ENCODE data around the gene JCHAIN. TPM values are rescaled to one million over a fixed set of nuclear protein-coding genes. Genes with fewer than 3 reads are reported as not detected.
"Not testable (repeated sequence)": the region's sequence is repeated elsewhere in the genome, so short reads cannot be mapped to it uniquely, and the experiment has no call there.

JCHAIN gene
- total RNA-seq, 2 donors from 2014 or later = 2.8 TPM; not detected in 1

DNA sequence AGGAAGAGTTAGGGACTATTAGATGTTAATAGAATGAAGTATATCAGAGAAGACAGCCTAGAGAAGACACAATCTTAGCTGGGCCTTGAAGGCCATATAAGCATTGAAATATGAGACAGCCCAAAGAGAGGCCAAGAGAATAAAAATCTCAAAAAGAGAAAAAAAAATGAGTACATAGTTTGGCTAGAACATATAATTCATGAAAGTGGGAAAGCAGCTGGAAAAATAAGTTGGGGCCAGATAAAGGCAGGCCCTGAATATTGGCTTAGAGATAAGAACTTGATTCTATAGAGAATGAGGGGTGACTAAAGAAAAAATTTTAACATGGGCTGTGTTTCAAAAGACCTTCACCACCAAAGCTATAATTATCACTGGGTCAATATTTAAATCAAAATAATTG, 14.6 kb upstream of the JCHAIN start:
- ATAC-seq = no peak
- H3K9me3 ChIP-seq (ENCODE audit: control insufficient read depth, low read length, poor library complexity, severe bottlenecking) = no peaks in the 10 kb centered on the region
- no peak overlapping the region for H3K4me3 Mint-ChIP-seq
- H3K27me3 Mint-ChIP-seq = no peaks in the 10 kb centered on the region
- H3K36me3 Mint-ChIP-seq (ENCODE audit: low read depth) = peaks cover 2% of the 10 kb centered on the region
- no peak overlapping the region for H3K27ac Mint-ChIP-seq
- no peak for DNase-seq
- H3K4me1 Mint-ChIP-seq = peaks cover 22% of the 10 kb centered on the region

DNA sequence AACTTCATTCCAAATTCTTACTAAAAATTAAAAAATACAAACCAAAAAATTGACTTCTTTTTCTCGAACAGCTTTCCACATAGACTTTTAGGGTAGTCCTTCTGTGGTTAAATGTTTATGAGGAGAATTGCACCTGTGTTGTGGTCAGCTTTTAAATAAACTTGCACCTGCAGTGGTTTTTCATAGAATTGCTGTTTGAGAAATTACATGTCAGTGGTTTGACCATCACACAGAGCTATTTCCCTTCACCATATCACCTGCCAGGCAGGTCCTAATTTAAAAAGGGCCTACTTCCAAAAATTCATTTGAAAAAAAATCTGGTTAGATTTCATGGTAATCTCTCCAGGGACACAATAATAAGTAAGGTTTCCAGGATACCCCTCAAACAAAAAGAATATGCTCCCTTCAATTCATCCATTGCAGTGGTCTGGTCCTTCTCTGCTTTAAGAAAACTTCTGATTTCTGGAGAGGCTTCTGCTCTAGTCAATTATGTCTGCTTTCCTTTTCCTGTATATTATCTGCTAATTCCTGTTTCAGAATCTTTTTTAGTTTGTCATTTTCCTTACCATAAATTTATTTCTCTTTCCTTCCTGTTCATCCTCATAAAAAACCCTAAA, 12.2 kb upstream of the JCHAIN start:
- H3K27ac Mint-ChIP-seq = peak overlapping the region; percentile 84
- DNase-seq (no peak), ATAC-seq (no peak)
- peaks cover 2% of the 10 kb centered on the region for H3K36me3 Mint-ChIP-seq (ENCODE audit: low read depth)
- H3K9me3 ChIP-seq (ENCODE audit: control insufficient read depth, low read length, poor library complexity, severe bottlenecking) = no peaks in the 10 kb centered on the region
- H3K27me3 Mint-ChIP-seq = no peaks in the 10 kb centered on the region
- peaks cover 20% of the 10 kb centered on the region for H3K4me1 Mint-ChIP-seq
- H3K4me3 Mint-ChIP-seq = peak overlapping the region; percentile 72

DNA sequence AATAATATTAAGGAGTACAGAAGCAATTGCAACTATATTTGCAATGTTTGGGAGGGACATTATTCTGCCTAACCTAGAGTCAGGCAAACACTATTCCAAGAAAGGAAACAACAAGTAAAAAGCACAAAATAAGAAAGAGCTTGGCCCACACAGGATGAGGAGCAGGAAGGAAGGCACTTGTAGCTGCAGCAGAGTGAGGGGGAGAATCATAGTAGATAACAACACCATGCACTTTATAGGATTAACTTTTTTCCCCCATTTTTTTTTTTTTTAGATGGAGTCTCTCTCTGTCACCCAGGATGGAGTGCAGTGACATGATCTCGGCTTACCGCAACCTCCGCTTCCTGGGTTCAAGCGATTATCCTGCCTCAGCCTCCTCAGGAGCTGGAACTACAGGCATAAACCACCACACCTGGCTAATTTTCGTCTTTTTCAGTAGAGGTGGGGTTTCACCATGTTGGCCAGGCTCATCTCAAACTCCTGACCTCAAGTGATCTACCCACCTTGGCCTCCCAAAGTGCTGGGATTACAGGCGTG, 10.3 kb upstream of the JCHAIN start:
- ATAC-seq (no peak), DNase-seq (no peak)
- H3K36me3 Mint-ChIP-seq (ENCODE audit: low read depth) = peaks cover 2% of the 10 kb centered on the region
- H3K27me3 Mint-ChIP-seq = no peaks in the 10 kb centered on the region
- no peak overlapping the region for H3K4me3 Mint-ChIP-seq
- peaks cover 20% of the 10 kb centered on the region for H3K4me1 Mint-ChIP-seq
- H3K27ac Mint-ChIP-seq = no peak overlapping the region
- no peaks in the 10 kb centered on the region for H3K9me3 ChIP-seq (ENCODE audit: control insufficient read depth, low read length, poor library complexity, severe bottlenecking)

DNA sequence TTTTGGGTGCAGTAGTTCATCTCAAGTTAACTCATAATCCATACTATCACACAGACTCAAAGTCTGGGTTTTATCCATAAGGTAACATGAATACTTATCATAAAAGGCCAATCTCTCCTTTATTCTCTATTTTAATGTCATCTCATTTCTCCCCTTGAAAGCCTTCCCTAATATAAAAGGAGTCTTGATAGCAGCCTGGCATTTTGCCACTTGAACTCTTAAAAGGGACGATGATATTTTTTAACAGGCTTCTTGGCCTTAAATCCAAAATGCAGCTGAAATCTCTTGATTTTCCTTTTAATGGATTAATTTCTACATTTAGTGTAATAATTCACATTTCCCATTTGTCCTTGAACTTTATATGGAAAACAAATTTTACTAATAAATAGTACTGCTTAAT, 8.4 kb upstream of the JCHAIN start:
- DNase-seq (no peak), ATAC-seq (no peak)
- H3K4me1 Mint-ChIP-seq = peaks cover 20% of the 10 kb centered on the region
- no peaks in the 10 kb centered on the region for H3K9me3 ChIP-seq (ENCODE audit: control insufficient read depth, low read length, poor library complexity, severe bottlenecking)
- H3K36me3 Mint-ChIP-seq (ENCODE audit: low read depth) = peaks cover 3% of the 10 kb centered on the region
- no peak overlapping the region for H3K4me3 Mint-ChIP-seq
- H3K27ac Mint-ChIP-seq = peak overlapping the region; percentile 19
- H3K27me3 Mint-ChIP-seq = peaks cover 14% of the 10 kb centered on the region

DNA sequence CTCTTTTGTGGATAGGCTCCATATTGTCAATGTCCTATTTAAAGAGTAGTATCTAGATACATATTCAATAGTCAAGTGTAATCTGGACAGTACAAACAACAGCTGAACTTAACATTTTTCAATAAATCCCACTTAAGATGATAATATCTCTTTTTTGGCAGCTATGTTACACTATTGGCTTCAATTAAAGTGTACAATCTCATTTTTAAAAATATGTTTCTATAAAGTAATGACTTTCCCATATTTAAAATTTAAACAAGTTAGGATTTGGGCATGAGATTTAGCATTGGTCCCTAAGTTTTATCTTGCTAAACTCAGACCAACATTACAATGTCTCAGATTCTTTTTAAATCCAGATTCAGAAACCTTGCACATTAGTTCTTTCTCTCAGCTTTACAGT, 7.9 kb upstream of the JCHAIN start:
- no peaks in the 10 kb centered on the region for H3K9me3 ChIP-seq (ENCODE audit: control insufficient read depth, low read length, poor library complexity, severe bottlenecking)
- H3K27me3 Mint-ChIP-seq = peaks cover 14% of the 10 kb centered on the region
- no peak overlapping the region for H3K27ac Mint-ChIP-seq
- ATAC-seq = no peak
- peaks cover 16% of the 10 kb centered on the region for H3K4me1 Mint-ChIP-seq
- H3K4me3 Mint-ChIP-seq = no peak overlapping the region
- peaks cover 3% of the 10 kb centered on the region for H3K36me3 Mint-ChIP-seq (ENCODE audit: low read depth)
- DNase-seq = no peak

DNA sequence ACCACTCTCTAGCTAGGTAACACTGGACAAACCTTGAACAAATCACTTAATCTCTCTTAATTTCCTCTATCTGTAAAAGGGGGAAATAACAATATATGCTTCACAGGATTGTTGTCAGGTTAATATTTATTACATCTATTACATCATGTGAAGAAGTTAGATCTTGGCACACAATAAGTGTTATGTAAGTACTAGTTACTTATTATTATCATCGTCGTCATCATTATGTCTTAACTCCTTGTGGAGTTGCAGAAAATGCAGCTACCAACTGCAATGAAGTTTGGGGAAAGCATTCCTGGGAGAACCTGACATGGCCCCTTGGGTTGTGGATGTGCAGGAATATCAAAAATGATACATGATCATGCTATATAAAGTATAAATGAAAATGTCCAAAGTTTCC, 4.8 kb upstream of the JCHAIN start:
- peaks cover 14% of the 10 kb centered on the region for H3K27me3 Mint-ChIP-seq
- H3K4me1 Mint-ChIP-seq = no peaks in the 10 kb centered on the region
- H3K36me3 Mint-ChIP-seq (ENCODE audit: low read depth) = peaks cover 3% of the 10 kb centered on the region
- ATAC-seq (no peak), DNase-seq (no peak)
- H3K4me3 Mint-ChIP-seq = no peak overlapping the region
- no peak overlapping the region for H3K27ac Mint-ChIP-seq
- H3K9me3 ChIP-seq (ENCODE audit: control insufficient read depth, low read length, poor library complexity, severe bottlenecking) = no peaks in the 10 kb centered on the region

DNA sequence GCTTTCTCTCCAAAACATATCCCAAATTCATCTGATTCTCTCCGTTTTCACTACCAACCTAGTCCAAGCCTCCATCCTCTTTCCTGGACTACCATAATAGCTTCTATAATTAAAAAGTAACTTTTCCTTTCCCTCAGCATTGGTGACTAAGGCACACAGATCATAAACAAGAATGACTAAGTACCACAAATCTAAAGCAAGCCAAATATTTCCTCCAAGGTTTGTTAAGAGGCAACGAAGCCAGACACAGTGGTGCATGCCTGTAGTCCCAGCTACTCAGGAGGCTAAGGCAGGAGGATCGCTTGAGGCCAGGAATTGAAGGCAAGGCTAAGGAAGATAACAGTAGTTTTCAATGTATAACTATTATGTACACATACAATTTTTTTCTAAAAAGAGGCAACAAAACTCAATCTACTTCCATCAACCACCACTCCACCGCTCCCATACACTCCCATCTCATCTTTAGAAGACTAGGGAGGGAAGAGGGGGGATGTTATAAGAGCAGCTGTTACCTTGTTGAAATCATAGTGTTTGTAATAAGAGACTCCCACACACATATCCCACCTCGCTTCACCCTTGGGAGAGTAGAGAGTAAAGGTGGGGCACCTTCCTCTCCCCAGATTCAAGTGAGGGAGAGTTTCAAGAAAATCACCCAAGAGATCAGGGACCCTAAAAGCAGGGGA, 4.2 kb upstream of the JCHAIN start:
- no peaks in the 10 kb centered on the region for H3K4me1 Mint-ChIP-seq
- H3K27me3 Mint-ChIP-seq = peaks cover 14% of the 10 kb centered on the region
- peaks cover 3% of the 10 kb centered on the region for H3K36me3 Mint-ChIP-seq (ENCODE audit: low read depth)
- no peak for ATAC-seq
- no peak overlapping the region for H3K27ac Mint-ChIP-seq
- H3K4me3 Mint-ChIP-seq = no peak overlapping the region
- no peak for DNase-seq
- no peaks in the 10 kb centered on the region for H3K9me3 ChIP-seq (ENCODE audit: control insufficient read depth, low read length, poor library complexity, severe bottlenecking)

DNA sequence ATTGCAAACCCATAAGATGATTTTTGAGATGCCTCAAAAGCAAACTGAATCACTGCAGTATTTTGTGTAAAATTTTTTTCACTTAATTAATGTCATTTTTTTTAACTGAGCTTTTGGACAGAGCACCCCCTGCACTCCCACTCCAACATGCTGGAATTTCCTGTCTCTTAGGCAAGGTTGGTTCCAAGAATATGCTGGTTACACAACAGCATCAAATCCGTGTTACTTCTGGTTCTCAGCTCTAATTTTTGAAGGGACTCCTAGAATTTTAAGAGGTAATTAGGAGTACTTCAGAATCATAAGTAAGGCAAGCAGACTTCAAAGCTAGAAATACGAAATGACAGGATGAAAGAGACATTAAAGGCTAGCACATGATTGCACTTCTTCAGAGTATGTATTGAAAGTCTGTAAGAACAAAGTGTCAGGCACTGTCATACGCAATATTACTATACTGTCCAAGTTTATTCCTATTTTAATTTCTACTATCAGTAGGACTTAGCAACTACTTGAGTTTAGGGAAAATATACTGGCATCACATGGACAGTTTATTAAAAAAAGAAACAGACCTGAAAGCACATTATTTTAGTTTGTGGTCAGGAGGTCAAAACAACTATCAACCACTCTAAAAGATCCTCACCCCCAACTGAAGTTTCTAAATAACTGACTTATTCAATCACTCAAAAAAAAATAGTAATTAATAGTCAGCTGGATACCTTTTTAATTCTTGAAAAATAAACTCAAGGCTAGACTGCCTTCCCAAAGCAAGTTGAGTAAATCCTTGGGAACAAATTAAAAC, 1.6 kb upstream of the JCHAIN start:
- Mint-ChIP-seq H3K4me3 (no peak overlapping the region), H3K27me3 (peaks cover 14% of the 10 kb centered on the region), H3K36me3 (ENCODE audit: low read depth) (peaks cover 3% of the 10 kb centered on the region), H3K27ac (no peak overlapping the region), H3K4me1 (no peaks in the 10 kb centered on the region)
- DNase-seq (no peak), ATAC-seq (no peak)
- H3K9me3 ChIP-seq (ENCODE audit: control insufficient read depth, low read length, poor library complexity, severe bottlenecking) = no peaks in the 10 kb centered on the region

DNA sequence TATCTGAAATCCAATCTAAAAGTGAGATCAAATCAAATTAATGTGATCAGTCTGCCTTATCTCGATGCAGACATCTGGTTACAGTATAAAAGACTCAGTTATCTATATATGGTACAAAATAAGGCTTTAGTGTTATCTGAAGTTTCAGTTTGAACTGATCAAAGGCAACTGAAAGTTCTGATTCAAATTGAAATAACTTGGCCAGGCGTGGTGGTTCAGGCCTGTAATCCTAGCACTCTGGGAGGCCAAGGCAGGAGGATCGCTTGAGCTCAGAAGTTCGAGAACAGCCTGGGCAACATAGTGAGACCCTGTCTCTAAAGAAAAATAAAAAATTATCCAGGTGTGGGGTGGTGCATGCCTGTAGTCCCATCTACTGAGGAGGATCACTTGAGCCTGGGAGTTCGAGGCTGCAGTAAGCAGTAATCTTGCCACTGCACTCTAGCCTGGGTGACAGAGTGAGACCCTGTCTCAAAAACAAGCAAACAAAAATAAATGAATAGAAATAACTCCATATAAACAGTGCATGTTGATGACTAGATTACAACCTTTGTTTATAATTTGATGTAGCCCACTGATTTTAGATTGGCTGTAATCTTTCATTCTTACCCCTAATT, 4.9 kb downstream of the JCHAIN start:
- not testable (repeated sequence) for H3K27ac Mint-ChIP-seq, H3K4me3 Mint-ChIP-seq

DNA sequence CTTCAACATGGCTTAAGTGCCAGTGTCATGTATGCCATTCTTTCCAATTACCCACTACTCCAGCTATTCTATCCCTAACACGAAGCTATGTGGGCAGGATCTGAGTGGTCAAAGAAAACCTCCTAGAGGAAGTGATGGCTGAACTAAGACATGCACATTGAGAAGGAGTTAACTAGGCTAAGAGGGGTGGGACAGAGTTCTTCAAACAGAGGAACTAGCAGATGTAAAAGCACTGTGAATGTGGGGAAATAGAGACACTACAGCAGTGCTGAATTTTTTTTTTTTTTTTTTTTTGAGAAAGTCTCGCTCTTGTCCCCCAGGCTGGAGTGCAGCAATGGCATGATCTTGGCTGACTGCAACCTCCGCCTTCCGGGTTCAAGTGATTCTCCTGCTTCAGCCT, 6.2 kb downstream of the JCHAIN start:
- H3K9me3 ChIP-seq (ENCODE audit: control insufficient read depth, low read length, poor library complexity, severe bottlenecking) = no peaks in the 10 kb centered on the region
- DNase-seq (no peak), ATAC-seq (no peak)
- Mint-ChIP-seq H3K36me3 (ENCODE audit: low read depth) (peaks cover 2% of the 10 kb centered on the region), H3K27me3 (peaks cover 12% of the 10 kb centered on the region), H3K4me1 (peaks cover 8% of the 10 kb centered on the region), H3K4me3 (no peak overlapping the region), H3K27ac (no peak overlapping the region)

More for the DNA sequence above, 4.9 kb downstream of the JCHAIN start:
- H3K27me3 Mint-ChIP-seq = peaks cover 12% of the 10 kb centered on the region
- not testable (repeated sequence) for ATAC-seq; H3K9me3 ChIP-seq (ENCODE audit: control insufficient read depth, low read length, poor library complexity, severe bottlenecking); DNase-seq; H3K36me3 Mint-ChIP-seq (ENCODE audit: low read depth); H3K4me1 Mint-ChIP-seq

DNA sequence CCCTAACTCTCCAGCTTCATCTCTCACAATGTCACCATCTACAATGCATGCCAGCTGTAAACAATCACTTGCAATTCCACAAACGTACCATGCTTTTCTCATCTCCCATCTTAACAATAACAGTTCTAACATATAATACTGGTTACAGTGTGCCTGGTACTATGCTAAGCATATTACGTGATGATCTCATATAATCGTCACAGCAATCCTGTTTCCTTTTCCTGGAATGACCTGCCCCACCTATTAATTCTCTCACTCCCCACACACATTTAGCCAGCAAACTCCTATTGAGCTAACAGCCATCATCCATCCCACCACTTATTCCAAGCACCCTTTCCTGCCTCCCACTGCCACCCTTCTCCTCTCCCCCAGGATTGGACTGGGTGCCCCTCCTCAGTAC, 7.9 kb downstream of the JCHAIN start:
- Mint-ChIP-seq H3K4me3 (no peak overlapping the region), H3K27ac (no peak overlapping the region), H3K27me3 (peaks cover 16% of the 10 kb centered on the region), H3K36me3 (ENCODE audit: low read depth) (peaks cover 2% of the 10 kb centered on the region), H3K4me1 (peaks cover 8% of the 10 kb centered on the region)
- DNase-seq (no peak), ATAC-seq (no peak)
- H3K9me3 ChIP-seq (ENCODE audit: control insufficient read depth, low read length, poor library complexity, severe bottlenecking) = no peaks in the 10 kb centered on the region

DNA sequence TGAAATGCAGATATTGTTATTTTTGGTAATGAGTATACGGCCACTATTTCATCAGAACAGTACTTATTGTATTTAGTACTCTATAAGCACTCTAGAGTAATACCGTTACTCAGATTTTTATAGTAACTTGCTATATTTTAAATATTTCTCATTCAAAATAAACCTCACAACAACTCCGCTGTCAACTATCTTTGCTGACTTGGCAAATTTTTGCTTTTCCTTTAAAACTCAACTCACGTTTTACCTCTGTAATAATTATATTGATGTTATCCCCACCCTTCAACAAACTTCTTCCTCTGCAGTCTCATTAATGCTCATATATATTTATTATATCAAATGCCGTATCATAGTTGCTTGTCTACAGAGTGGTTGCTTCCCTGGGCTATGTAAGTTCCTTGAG, 9.0 kb downstream of the JCHAIN start:
- Mint-ChIP-seq H3K27ac (no peak overlapping the region), H3K36me3 (ENCODE audit: low read depth) (peaks cover 2% of the 10 kb centered on the region), H3K4me1 (peaks cover 8% of the 10 kb centered on the region), H3K4me3 (no peak overlapping the region), H3K27me3 (peaks cover 18% of the 10 kb centered on the region)
- ATAC-seq = no peak
- no peak for DNase-seq
- no peaks in the 10 kb centered on the region for H3K9me3 ChIP-seq (ENCODE audit: control insufficient read depth, low read length, poor library complexity, severe bottlenecking)

DNA sequence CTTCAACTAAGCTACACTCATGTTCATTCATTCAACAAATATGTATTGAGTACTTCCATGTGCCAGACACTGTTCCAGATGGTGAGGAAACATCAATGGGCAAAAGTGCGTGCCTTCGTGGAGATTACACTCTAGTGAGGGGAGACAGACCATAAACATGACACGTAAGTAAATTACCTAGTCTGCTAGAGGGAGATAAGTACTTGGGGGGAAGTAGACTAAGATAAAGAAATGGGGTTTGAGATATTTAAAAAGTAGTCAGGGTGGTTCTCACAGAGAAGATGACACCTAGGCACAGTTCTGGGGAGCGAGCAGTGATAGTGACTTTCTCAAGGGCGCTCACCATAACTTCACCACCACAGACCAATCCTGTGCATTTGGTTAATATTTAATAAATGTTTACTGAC, 11.7 kb downstream of the JCHAIN start:
- no peak for ATAC-seq
- peaks cover 18% of the 10 kb centered on the region for H3K27me3 Mint-ChIP-seq
- H3K36me3 Mint-ChIP-seq (ENCODE audit: low read depth) = peaks cover 2% of the 10 kb centered on the region

More for the DNA sequence above, 11.7 kb downstream of the JCHAIN start:
- no peak for DNase-seq
- H3K4me1 Mint-ChIP-seq = peaks cover 8% of the 10 kb centered on the region
- no peak overlapping the region for H3K27ac Mint-ChIP-seq
- no peaks in the 10 kb centered on the region for H3K9me3 ChIP-seq (ENCODE audit: control insufficient read depth, low read length, poor library complexity, severe bottlenecking)
- H3K4me3 Mint-ChIP-seq = no peak overlapping the region
